ENCODE results near the gene ELAPOR1.

GRCh38 chr1:109094377-109094803, 19.5 kb upstream of the ELAPOR1 start:
- TF ChIP-seq EZH2 (IDR thresholded peaks at IDR 0.05; ENCODE audit: borderline replicate concordance) (no peak), CTCF (IDR thresholded peaks at IDR 0.05; ENCODE audit: poor library complexity) (no peak)
